ENCODE measurements around the gene SDC3. TPM values are rescaled to one million over a fixed set of nuclear protein-coding genes. Genes with fewer than 3 reads are reported as not detected.

SDC3 gene
- total RNA-seq, 1 experiment from 2014 or later: 3.7 TPM

DNA sequence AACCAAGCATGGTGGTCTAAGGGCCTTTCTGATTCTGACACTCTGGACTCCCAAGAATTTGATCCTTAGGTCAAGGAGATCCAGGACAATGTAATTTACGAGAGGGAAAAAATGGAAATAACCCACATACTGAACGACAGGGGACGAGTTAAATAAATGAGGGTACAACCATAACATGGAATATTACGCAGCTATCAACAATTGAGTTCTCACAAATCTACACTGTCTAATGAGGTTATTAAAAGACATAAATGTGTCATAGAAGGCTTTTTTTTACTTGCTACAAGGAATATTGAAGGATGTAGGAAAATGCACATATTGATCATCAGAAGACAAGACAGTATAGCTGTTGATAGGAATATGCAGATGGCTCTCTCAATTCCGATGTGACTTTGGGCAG lies 23.8 kb downstream of the SDC3 start:
- no peaks in the 10 kb centered on the region for H3K9me3 ChIP-seq
- H3K27ac Mint-ChIP-seq (ENCODE audit: unreplicated experiment): no peak overlapping the region
- BruUV-seq (replicated peaks): no TSS peak
- no peak for TF ChIP-seq CTCF (IDR thresholded peaks at IDR 0.05; ENCODE audit: insufficient read depth in 1 of 2, low read depth in 1 of 2, low read length in 1 of 2, severe bottlenecking in 1 of 2, unreplicated experiment in 1 of 2)
- H3K4me3 ChIP-seq (ENCODE audit: low read depth, low read length): no peak overlapping the region
- no peak for DNase-seq
- H3K27me3 ChIP-seq (replicated peaks; ENCODE audit: control insufficient read depth, insufficient read depth, low read length): no peaks in the 10 kb centered on the region
- intact Hi-C loops (cut with micrococcal nuclease; ENCODE audit: unreplicated experiment): no loop called here
- no peaks in the 10 kb centered on the region for H3K4me1 ChIP-seq
- ChIA-PET CTCF (no interaction called here), POLR2A (no interaction called here)
- H3K4me3 Mint-ChIP-seq (ENCODE audit: unreplicated experiment): no peak overlapping the region
- H3K36me3 Mint-ChIP-seq (ENCODE audit: insufficient read depth, unreplicated experiment): no peaks in the 10 kb centered on the region
- no peaks in the 10 kb centered on the region for H3K36me3 ChIP-seq (ENCODE audit: control insufficient read depth, insufficient read depth, low read length)
- H3K27me3 Mint-ChIP-seq (ENCODE audit: insufficient read depth, unreplicated experiment): peaks cover 3% of the 10 kb centered on the region
- H3K9me3 Mint-ChIP-seq (ENCODE audit: unreplicated experiment): no peaks in the 10 kb centered on the region
- no peaks in the 10 kb centered on the region for H3K4me1 Mint-ChIP-seq (ENCODE audit: low read depth, unreplicated experiment)

DNA sequence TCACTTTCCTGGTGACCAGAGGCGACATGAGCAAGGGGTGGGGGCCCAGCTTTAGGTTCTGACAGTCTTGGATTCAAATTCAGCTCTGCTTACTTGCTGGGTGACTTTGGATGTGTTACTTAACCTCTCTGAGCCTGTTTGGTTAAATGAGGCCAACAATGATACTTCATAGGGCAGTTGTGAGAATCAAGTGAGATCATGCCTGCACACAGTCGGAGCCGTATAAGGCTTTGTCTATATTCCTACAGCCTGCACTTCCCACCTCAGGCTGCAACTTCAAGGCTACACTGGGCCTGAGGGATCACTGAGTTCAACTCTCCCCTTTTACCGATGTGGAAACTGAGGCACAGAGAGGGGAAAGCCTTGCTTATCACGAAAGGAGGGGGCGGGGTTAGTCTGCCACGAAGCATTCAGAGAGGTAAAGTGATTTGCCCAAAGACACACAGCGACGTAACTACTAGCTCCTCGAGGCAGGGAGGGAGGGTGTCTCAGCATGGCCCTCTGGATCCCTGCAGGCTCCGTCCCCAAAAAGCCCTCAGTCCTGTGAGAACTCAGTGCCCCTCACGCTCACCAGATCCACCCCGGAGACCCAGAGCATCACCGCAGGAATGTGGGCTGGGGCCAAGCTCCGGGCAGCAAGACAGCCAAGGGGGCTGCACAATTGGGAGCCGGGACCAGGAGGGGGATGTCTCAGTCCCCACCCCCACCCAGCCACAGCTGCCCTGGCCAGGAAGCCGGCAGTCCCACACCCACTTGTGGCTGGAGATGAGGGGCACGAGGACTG lies 25.0 kb downstream of the SDC3 start:
- H3K27ac Mint-ChIP-seq (ENCODE audit: unreplicated experiment): no peak overlapping the region
- ChIA-PET POLR2A (no interaction called here), CTCF (no interaction called here)
- no peaks in the 10 kb centered on the region for H3K4me1 Mint-ChIP-seq (ENCODE audit: low read depth, unreplicated experiment)
- peaks cover 3% of the 10 kb centered on the region for H3K27me3 Mint-ChIP-seq (ENCODE audit: insufficient read depth, unreplicated experiment)
- intact Hi-C loops (cut with micrococcal nuclease; ENCODE audit: unreplicated experiment): no loop called here
- Histone ChIP-seq H3K4me1 (no peaks in the 10 kb centered on the region), H3K36me3 (ENCODE audit: control insufficient read depth, insufficient read depth, low read length) (no peaks in the 10 kb centered on the region), H3K4me3 (ENCODE audit: low read depth, low read length) (no peak overlapping the region), H3K27me3 (replicated peaks; ENCODE audit: control insufficient read depth, insufficient read depth, low read length) (no peaks in the 10 kb centered on the region), H3K9me3 (no peaks in the 10 kb centered on the region)
- no peak for DNase-seq
- no peaks in the 10 kb centered on the region for H3K9me3 Mint-ChIP-seq (ENCODE audit: unreplicated experiment)
- BruUV-seq (replicated peaks): no TSS peak
- H3K36me3 Mint-ChIP-seq (ENCODE audit: insufficient read depth, unreplicated experiment): no peaks in the 10 kb centered on the region
- no peak for TF ChIP-seq CTCF (IDR thresholded peaks at IDR 0.05; ENCODE audit: insufficient read depth in 1 of 2, low read depth in 1 of 2, low read length in 1 of 2, severe bottlenecking in 1 of 2, unreplicated experiment in 1 of 2)
- H3K4me3 Mint-ChIP-seq (ENCODE audit: unreplicated experiment): no peak overlapping the region

GRCh38 chr1:30882678-30883388 lies 25.7 kb downstream of the SDC3 start:
- H3K9me3 Mint-ChIP-seq (ENCODE audit: unreplicated experiment): no peaks in the 10 kb centered on the region
- no peak overlapping the region for H3K27ac Mint-ChIP-seq (ENCODE audit: unreplicated experiment)
- no peaks in the 10 kb centered on the region for H3K4me1 Mint-ChIP-seq (ENCODE audit: low read depth, unreplicated experiment)
- no TSS peak for BruUV-seq (replicated peaks)
- H3K4me3 Mint-ChIP-seq (ENCODE audit: unreplicated experiment): no peak overlapping the region
- CTCF ChIA-PET: no interaction called here
- DNase-seq: no peak
- Histone ChIP-seq H3K27me3 (replicated peaks; ENCODE audit: control insufficient read depth, insufficient read depth, low read length) (no peaks in the 10 kb centered on the region), H3K9me3 (no peaks in the 10 kb centered on the region), H3K4me1 (no peaks in the 10 kb centered on the region), H3K36me3 (ENCODE audit: control insufficient read depth, insufficient read depth, low read length) (no peaks in the 10 kb centered on the region), H3K4me3 (ENCODE audit: low read depth, low read length) (no peak overlapping the region)
- H3K27me3 Mint-ChIP-seq (ENCODE audit: insufficient read depth, unreplicated experiment): peaks cover 3% of the 10 kb centered on the region
- TF ChIP-seq CTCF (IDR thresholded peaks at IDR 0.05; ENCODE audit: insufficient read depth in 1 of 2, low read depth in 1 of 2, low read length in 1 of 2, severe bottlenecking in 1 of 2, unreplicated experiment in 1 of 2): no peak
- intact Hi-C loops (cut with micrococcal nuclease; ENCODE audit: unreplicated experiment): no loop called here
- POLR2A ChIA-PET: no interaction called here
- H3K36me3 Mint-ChIP-seq (ENCODE audit: insufficient read depth, unreplicated experiment): no peaks in the 10 kb centered on the region
